ENCODE results near the gene NAALADL2.

The NAALADL2 gene

GRCh38 chr3:174859114-174859735, at the start of gene NAALADL2:
Gene NAALADL2 (plus strand): TSS chr3:174859334.
- no peak for DNase-seq

DNA sequence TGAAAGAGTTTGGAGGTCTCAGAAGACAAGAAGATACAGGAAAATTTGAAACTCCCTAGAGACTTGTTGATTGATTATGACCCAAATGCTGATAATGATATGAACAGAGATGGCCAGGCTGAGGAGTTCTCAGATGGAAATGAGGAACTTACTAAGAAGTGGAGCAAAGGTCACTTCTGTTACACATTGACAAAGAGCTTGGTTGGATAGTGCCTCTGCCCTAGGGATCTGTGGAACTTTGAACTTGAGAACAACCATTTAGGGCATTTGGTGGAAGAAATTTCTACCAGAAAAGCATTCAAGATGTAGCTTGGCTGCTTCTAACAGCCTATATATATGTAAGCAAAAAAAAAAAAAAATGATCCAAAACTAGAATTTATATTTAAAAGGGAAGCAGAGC, 48.9 kb upstream of the NAALADL2 start:
- no peak for DNase-seq

DNA sequence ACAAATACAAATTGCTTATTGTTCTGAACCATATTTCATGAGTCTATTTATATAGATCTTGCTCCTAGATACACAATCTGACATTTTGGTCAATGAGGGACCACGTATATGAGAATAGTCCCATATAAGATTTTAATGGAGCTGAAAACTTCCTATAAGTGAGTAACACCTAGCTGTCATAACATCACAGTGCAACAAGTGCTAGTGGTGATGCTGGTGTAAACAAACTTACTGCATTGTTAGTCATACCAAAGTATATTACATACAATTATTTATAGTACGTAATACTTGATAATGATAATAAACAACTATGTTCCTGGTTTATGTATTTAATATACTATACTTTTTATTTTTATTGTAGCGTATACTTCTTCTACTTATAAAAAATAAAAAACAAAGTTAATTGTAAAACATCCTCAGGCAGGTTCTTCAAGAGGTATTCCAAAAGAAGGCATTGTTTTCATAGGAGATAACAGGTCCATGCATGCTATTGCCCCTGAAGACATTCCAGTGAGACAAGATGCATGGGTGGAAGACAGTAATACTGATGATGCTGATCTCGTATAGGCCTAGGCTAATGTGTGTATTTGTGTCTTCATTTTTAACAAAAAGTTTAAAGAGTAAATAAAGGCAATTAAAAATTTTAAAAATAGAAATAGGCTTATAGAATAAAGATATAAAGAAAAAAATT, 46.8 kb upstream of the NAALADL2 start:
- DNase-seq: no peak

GRCh38 chr3:174815750-174816149, 43.4 kb upstream of the NAALADL2 start:
- DNase-seq: no peak

DNA sequence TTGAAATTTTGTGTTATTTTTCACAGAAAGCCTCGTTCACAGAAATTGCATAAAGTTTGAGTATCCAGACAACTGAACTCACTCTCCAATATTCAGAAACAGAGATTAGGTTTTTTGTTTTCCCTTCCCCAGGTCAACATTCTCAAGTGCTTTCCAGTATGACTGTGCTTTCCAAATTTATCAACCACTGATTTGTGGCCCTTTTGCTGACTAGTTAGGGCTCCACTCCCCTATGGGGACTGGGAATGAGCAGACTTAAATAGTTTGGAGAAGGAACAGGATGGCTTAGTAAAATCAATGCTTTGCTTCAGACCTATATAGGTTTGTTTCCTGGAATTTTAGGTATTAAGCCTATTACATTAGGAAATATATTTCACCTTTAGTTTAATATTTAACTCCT, 38.2 kb upstream of the NAALADL2 start:
- no peak for DNase-seq

GRCh38 chr3:174821477-174821876, 37.7 kb upstream of the NAALADL2 start:
- DNase-seq: no peak

DNA sequence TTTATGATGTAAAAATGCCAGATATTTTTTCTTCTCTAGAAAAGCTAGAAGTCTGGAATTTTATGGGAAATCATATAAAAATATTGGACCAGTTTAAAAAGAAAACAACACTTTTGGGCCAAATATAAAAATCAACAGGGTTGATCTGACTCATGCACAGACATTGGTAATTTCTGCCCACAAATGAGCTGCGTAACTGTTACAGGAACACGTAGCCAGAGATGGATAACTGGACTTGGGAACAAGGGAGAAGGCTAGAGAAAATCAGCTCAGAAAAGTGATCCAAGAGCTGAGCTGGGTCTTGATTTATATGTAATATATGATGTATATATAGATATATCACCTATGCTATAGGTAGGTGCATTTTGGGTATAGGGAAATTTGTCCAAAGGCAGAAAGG, 36.8 kb upstream of the NAALADL2 start:
- no peak for DNase-seq

- no peak for DNase-seq
These were observed 33.1 kb upstream of the NAALADL2 start for GRCh38 chr3:174826069-174826468.

- no peak for DNase-seq
These were observed 14.4 kb upstream of the NAALADL2 start for GRCh38 chr3:174844746-174845145.

DNA sequence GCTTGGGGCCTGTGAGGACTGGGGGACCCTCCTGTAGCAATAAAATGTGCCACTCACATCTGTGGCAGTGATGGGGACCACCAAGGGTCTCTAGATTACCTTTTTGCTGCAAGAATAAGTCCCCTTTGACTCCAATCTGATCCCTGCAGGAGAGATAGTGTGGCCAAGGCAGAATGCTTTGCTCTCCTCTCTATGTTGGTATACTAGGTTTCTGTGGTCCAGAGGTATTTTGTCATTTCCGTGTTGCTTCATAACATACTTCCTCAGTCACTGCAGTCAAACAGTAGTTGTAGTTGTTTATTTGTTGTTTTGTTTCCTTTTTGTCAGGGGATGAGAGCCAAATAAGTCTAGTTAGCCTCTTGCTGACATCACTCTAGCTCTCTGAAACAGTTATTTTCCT, 13.1 kb upstream of the NAALADL2 start:
- no peak for DNase-seq

DNA sequence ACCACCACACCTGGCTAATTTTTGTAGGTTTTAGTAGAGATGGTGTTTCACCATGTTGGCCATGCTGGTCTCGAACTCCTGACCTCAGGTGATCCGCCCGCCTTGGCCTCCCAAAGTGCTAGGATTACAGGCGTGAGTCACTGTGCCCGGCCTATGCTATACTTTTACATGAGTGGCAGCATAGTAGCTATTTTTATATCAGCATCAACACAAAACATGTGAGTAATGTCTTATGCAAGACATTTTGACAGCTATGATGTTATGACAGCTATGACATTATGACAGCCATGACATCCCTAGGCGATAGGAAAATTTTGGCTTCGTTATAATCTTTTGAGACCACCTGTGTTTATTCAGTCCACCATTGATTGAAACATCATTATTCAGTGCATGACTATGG, 4.1 kb upstream of the NAALADL2 start:
- DNase-seq: no peak

GRCh38 chr3:174857301-174857700, 1.8 kb upstream of the NAALADL2 start:
- no peak for DNase-seq

- DNase-seq: no peak
These were observed 781 bp upstream of the NAALADL2 start for GRCh38 chr3:174858353-174858752.

DNA sequence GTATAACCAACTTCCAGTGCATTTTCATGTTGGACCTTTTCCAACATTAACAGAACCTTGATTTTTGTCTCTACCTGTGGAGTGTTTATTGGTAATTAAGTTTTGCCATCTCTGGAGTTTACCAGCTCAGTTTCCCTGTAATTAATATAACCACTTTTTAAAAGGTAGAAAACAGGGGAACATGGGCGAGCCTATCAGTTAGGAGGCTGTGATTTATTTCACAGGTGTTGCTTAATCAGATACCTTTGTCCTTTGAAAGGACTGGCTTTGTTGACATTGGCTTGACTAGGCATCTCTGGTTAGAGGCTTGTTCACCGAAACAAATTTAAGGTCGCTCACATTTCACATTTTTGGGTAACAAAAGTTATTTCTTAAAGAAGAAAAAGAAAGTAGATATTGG, 622 bp downstream of the NAALADL2 start:
- no peak for DNase-seq

DNA sequence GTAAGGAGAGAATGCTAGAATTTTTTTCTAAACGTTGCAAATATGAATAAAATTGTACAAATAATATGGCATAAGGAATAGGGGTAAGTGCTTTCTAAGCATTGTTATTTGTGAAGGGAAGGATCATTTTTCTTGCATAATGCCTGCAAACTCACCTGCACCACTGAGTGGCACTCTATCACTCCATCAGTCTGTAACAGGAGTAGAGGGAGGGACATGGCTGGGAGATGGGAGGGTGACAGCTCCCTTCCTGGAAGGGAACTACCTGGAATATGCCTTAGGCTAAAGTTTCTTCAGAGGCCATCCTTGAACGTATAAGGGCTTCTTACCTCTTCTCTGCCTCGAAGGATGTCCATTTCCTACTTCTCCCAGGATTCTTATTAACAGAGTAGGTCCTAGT, 3.0 kb downstream of the NAALADL2 start:
- no peak for DNase-seq

DNA sequence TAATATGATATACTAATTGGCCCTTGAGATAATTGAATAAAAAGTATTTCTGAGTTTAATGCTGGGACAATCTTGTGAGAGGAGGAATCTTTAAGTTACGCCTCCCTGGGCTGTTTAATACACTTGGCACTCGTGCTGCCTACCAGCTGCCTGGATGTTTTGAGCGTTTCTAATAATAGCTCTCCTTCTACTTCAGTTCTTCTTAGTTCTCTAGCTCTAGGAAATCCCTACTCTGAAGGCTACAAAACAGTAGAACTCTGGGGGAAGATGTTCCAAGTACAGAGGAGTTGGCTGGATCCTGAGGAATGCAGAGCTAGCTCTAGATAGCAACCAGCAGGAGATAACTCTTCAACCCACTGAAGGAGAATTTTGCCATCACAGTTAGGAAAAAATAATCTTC, 3.5 kb downstream of the NAALADL2 start:
- no peak for DNase-seq

DNA sequence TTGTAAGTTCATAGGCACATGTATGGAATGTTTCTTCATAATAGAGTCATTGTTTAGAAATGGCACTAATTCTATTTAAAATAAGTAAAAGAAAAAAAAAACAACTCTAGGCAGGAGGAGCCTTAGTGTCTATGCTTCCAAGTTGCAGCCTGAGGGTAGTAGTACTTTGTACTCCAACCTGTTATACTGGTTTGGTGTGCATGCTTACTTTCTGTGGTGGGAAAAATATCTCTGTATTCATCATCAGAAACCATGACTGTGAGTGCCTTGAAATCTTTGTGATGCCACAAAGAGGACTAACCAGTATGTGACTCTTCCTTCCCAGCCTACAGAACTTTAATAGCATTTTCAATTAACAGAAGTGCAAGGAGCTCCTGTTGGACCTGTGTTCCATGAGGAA, 4.4 kb downstream of the NAALADL2 start:
- no peak for DNase-seq

DNA sequence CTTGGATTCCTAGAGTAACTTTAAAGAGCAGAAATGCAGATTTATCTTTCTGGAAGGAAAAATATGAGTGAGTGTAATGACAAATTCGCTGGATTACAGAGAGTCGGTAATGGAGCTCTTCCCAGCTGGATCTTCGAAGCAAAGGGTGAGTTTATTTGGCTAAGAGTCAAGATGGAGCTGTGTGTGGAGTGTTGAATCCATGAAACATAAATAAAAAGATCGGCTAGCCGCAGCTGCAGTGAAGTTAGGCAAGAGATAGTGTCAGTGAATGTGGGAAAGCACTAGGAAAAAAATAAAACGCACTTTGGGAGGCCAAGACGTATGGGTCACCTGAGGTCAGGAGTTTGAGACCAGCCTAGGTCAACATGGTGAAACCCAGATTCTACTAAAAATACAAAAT, 10.3 kb downstream of the NAALADL2 start:
- no peak for DNase-seq

DNA sequence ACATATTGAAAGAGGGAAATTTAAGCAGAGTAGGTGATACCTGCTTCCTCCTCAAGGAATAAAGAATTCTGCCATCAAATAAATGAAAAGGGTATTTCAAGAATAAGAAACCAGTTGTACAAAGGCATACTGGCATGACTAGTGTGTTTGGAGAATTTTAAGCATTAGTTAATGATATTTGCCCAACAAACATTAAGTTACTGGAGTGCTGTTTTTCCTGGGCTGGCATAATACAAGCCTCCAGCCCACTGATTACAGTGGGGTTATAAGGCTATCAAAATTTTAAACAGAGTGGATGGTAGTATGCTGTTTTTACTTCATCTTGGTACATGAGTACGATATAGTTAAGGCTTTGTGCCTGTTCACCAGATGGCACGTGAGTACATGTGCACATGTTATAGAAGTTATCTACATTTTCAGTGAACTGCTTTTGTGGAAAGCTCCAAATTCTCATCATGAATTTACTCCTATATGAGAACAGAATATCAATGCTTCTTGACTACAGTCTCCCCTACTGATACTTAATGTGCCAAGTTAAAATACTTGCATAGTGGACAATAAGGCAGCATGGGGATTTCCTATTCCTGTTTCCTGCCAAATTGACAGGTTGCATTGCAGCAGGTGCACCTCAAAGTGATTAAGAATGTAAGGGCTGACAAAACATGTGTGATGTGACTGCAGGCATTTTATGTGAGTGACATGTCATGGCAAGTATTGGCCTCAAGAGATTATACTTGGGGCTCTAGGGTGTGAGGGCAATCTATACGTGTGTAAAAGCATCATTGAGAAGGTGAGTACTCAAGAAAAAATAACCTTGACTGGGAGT, 14.9 kb downstream of the NAALADL2 start:
- no peak for DNase-seq

- no peak for DNase-seq
These were observed 23.7 kb downstream of the NAALADL2 start for GRCh38 chr3:174882789-174883188.

DNA sequence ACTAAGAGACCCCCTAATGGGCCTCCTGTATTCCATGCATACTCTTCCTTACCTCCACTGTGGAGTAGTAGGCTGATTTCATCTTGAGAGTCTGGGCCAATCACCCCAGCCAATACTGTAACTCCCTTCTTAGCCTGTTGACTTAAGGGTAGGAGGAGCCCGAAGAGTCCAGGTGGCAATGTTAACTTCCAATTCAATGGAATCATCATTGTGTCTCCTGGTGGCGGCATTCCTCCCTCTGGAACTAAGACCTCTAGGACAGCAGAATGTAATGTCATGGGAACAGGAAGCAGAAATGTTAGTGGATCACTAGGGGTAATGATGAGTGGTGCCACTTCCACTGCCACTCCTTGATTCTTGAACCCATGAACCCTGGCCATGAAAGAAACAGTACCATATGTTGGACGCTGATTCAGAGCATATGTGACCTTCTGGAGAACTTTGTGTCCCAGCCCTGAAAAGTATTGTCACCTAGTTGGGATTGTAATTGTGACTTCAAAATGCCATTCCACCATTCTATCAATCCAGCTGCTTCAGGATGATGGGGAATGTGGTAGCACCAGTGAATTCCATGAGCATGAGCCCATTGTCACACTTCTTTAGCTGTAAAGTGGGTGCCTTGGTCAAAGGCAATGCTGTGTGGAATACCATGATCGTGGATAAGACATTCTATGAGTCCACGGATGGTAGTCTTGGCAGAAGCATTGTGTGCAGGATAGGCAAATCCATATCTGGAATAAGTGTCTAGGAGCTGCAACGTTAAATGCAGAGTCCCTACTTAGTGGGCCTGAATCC, 24.9 kb downstream of the NAALADL2 start:
- no peak for DNase-seq

DNA sequence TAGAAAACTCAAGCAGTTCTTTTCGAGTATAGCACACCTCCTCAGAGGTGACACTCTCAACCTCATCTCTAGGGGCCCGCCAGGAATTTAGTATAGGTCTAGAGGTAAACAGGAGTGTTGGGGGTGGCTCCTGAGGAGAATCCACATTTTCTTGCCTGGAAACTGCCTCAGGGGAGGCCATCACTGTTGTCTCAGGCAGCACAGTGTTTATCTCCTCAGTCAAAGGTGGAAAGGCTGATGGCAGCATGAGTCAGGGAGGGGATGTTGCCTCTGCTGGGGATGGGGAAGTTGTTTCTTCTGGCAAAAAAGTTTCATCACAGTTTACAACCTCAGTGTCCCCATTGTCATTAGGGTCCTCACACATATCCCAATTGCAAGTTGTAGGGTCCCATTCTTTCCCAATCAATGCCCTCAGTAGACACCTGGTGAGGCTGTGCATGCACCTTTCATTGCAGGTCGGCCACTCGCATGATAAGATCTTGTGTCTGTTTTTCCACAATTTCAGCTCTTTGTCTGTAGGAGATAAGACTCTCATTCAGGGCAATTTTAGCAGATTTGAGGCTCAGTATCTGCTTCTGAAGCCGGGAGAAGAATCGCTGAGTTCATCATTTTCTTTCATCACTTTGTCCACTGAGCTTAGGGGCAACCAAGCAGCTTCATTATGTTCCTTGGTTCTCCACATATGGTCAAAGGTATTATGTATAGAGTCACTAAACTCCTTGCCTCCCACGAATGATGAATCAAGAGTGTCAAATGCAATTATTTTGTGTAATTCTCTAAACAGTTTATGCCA, 25.8 kb downstream of the NAALADL2 start:
- no peak for DNase-seq

All from femur (tissue), 1 donor.